NCI-H1694 (cell line): Measurements from ENCODE around the gene TMEM203.

ENCODE experiments used
- DNase-seq: peaks from one replicate; lab custom pipeline; 2025; lab: John Stamatoyannopoulos, UW

The TMEM203 gene

DNA sequence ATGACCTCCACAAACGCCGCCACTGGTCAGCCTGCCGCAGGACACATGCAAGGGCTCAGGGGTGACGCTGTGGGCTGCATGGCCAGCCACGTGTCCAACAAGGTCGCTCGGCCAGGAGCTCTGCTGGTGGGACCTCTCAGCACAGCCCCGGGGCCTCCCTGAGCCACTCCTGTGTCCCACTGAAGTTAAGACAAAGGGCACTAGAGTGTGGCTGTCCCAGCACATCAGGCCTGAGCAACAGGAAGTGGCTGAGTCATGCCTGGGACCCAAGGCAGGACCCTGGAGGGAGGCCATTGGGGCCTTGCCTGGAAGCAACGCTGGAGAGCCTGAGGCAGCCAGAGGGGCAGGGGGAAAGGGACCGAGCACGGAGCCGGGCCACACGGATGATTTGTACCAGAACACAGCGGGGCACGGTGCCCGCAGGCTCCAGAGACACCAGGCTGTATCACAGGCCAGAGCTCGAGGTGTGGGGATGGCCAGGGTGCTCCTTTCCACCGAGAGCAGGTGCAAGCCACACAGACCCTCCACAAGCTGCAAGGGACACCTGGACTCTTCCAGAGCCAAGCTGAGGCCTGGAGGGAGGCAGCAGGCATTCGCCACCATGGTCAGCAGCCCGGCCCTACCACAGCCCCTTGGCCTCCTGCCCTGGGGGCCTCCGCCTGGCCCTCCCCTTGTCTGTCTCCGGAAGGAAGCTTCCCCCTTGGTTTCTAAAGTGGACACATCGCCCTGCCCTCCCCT lies 27.1 kb downstream of the TMEM203 start:
- no peak for DNase-seq

DNA sequence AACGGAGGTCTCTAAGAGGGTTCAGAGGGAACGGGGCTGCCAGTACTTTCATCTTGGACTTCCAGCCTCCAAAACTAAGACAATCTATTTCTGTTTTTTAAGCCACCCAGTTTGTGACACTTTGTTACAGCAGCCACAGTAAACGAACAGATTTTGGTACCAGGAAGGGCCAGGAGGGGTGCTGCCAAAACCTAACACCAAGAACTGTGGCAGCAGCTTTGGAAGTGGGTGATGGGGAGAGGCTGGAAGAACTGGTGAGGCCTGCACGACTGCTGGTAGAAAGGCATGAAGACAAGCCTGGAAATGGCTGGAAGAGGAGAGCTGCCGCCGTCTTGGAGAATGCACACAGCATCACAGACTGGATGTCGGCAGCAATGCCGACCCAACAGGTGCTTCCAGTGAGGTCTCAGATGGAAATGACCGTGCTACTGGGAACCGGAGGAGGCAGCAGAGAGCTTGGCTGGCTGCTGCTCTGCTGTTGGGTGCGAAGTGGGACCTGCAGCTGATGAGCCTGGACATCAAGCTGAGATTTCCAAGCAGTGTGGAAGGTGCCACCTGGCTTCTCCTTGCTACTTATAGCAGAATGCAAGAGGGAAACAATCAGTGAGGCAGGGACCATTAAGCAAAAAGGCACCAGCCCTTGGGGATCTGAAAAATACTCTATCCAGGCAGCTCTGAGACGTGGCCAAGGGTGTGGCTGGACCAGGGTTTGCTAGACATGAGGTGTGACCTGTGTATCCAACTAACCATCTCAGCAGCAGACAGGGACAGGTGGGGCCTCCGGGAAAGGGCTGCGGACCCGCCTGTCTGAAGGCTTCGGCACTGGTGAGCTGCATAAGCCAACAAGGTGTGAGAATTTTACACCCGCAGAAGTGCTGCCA lies 28.9 kb downstream of the TMEM203 start:
- no peak for DNase-seq

DNA sequence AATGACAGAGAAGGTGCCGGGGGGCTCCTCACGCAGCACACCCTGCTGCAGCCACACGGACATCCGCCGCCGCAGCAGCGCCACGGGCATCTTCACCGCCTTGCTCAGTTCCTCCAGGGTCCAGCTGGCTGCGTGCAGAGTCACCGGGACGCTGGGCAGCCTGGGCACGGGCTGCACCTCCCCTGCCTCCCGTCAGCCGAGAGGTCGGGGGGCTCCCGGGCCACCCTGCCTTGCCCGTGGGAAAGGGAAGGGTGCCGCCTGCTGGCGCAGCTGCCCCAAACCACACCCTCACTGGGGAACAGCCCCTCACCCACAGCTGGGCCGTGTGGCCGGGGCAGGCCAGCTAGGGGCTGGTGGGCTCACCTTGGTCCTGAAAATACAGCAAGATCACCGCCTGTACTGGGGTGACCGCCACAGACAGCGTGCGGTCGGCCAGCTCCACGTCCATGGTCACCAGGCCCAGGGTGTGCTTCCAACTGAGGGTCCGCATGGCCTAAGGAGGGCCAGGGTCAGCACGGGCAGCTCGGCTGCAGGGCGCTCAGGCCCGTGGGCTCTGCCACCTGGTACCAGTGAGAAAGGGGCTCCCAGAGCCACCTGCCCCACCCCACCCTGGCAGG lies 30.0 kb downstream of the TMEM203 start:
- no peak for DNase-seq

DNA sequence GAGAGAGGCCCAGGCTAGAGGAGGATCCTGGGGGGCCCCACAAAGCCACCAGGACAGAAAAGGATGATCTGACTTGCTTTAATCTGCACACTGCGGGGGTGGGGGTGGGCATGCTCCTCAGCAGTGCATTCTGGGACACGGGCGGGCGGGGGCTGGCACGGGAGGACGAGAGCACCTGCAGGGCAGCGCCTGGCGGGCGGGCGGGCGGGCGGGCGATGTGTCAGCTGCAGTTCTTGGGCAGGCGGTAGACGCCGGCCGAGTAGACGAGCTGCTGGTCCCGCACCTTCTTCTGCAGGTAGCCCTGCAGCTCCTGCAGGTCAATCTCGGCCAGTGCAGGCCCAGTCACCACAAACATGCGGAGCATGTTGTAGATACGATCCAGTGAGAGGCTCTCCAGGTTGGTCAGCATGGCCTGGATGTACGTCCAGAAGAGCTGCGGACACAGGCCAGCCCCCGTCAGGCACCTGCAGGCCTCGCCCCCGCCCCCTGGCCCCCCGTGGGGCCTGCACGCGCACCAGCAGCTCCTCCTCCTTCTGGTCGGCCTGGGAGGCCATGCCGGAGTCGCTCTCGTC lies 30.6 kb downstream of the TMEM203 start:
- no peak for DNase-seq

DNA sequence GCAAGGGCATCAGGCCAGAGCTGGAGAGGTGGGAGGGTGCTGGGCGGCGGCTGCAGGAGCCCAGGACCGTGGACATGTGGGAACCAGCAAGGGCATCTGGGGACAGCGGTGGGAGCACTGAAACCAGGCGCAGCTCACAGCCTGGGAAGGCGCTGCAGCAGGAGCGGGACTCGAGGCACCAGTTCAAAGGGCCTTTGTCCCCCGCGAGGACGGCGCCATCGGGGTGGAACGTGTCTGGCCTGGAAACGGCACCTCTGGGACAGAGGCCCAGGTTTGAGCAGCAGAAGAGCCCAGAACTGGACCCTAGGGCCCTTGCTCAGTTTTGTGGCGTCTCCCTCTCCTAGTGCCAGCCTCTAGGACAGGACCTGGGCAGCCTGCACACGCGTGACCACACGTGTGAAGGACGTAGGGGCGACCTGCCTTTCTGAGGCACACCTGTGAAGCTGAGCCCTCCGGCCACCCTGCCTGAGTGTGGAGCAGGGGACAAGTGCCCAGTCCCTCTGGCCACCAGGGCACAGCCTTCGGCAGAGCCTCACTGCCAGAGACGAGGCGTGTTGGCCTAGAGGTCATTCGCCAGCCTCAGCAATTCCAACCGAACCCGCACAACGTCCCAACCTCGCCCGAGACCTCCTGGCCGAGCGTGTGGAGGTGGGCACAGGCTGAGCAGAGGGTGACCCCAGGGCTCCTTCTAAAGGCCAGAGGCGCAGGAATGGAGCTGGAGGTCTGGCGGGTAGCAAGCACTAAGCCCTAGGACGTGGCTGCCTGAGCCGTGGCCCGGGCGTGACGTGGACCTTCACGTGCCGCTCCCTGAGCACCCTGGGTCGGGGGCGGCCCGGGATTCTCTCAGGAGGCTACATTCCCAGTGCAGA lies 31.4 kb downstream of the TMEM203 start:
- DNase-seq: no peak

DNA sequence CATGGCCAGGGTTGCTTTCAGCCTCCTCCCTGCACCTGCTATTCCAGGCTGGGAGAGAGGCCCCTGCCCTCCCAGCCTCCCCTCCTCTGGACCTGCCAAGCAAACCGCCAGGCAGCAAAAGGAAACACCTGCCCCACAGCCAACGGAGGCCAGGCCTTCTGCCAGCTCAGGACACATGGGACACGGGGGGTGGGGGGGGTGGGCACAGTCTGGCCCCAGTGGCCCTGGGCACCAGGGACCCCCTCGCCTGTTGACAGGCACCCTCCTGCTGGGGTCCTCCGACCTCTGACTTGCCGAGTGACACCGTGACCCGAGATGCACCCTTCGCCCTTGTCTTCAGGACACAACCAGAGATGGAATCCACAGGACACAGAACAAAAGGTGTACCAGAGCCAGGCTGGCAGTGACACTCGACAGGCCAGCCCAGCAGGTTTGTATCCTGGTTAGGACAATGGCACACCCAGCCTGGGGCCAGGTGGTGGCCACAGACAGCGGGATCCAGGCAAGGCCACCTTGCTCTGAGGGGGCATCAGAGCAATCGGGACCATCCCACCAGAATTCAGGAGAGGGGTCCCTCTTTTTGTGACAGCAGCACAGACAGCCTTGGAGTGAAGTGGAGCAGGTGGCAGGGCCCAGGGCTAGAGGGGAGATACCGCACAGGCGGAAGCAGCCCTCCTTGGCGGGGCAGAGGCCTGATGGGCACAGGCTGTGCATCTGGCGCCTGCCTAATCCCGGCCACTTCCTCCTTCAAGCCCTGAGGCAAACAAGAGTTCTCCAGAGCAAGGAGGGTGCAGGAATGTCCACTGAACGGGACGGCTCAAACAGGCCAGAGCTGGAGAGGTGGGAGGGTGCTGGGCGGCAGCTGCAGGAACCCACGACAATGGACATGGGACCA lies 32.3 kb downstream of the TMEM203 start:
- DNase-seq: no peak

DNA sequence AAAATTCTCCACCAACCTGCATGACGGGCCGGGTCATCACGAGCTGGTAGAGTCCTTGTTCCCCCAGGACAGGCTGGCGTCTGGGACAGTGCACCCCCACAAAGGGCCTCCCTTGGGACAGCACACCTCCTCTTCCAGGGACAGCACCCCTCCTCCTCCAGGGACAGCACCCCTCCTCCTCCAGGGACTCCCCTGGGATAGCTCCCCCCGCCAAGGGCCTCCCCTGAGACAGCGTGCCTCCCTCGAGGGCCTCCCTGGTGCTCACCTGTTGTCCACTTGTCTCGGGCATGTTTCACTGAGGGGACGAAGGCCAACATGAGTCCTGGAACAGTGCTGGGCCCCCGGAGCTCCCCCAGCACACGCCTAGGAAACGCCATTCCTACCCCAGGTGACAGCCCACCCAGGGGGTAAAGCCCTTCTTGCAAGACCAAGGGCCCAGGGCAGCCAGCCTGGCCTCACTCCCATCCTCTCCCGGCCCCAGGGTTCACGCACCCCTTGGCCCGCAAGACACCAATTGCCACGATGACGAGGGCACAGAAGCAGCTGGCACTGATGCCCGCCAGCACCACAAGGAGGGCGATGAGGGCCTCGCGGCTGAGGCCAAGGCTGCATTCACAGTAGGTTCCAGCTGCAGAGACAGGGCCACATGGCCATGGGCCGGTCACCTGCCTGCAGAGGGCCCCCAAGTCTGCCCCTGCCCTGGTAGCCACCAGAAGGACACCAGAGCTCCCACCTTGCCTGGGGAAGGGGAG lies 34.1 kb downstream of the TMEM203 start:
- DNase-seq: no peak

DNA sequence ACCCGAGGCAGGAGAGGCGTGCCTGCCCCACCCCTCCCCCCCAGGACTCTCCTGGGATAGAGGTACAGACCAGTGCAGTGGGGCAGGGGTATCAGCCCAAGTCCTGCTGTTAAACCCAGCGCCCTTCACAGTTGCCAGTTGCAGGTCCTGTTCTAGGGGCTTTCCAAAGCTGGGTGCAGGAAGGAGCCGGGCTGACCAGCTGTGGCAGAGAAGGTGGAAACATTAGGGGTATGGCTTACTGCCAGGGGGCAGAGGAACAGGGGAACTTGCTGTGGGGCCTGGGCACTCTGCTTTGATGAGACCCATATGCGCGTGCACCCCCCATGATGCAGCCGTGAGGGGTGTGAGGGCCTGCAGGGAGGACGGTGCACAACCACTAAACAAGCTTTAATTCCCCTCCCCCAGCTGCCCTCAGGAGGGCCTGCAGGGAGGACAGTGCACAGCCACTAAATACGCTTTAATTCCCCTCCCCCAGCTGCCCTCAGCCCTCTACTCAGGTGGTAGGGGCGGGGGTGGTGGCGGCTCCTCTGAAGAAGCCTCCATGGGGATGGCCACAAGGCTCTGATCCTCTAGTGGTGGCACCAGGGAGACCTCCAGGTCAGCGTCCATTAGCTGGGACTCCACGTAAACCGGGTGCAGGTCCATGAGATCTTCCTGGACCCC lies 34.8 kb downstream of the TMEM203 start:
- no peak for DNase-seq

DNA sequence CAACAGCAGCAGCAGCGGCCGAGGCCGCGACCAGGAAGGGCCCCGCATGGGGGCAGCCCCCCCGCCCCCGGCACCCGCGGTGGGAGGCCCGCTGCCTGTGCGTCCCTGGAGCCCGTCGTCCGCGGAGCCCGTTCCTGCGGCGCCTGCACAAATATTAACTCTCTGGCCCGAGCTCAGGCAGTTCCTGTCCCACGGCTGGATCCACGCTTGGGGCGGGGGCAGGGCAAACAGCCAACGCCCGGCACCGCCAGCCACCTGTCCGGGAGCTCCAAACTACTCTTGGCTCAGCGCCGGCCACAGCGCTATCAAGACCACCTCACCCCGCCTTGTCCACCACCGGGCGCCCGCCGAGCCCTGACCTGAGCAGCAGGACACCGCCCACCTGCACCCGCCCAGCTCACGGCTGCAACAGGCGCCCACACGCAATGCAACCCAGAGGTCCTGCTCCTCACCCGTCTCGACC lies 35.5 kb downstream of the TMEM203 start, which contains the start of gene LRRC26:
Gene LRRC26 (minus strand): TSS at position 156 of the 463 bp plus-strand sequence. CDS start 108 bp downstream, at position 48.
- DNase-seq: no peak

DNA sequence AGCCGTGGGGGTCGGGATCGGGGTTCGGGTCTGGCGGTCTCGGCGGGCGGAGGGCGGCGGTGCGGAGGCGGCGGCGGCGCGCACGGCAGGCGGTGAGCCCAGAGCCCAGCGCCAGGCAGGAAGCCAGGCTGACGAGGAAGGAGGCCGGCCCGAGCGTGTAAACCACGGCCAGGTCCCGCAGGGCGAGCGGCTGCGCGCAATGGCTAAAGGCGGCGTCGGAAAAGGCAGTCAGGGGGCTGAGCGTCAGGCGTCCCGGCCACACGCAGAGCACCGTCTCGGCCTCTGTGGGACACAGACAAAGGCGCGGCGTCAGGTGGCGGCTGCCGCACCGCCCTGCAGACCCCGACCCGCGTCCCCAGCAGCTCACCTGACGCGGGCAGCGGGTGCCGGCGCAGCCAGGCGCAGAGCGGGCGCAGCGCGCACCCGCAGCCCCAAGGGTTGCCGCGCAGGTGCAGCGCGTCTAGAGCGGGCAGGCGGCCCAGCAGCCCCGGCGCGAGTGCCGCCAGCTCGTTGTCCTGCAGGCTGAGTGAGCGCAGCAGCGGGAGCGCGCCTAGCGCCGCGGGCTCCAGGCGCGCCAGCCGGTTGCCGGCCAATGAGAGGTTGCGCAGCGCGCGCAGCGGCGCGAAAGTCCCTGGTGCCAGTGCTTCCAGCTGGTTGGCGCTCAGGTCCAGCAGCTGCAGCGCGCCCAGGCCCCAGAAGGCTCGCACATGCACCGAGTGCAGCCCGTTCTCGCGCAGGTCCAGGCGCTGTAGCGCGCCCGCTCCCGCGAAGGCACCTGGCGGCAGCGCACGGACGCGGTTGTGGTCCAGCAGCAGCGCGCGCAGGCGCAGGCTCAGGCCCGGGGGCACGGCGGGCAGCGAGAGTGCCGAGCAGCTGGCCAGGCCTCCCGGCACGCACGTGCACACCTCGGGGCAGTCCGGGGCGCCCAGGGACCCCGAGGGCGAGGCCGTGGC lies 36.3 kb downstream of the TMEM203 start:
- DNase-seq: no peak

DNA sequence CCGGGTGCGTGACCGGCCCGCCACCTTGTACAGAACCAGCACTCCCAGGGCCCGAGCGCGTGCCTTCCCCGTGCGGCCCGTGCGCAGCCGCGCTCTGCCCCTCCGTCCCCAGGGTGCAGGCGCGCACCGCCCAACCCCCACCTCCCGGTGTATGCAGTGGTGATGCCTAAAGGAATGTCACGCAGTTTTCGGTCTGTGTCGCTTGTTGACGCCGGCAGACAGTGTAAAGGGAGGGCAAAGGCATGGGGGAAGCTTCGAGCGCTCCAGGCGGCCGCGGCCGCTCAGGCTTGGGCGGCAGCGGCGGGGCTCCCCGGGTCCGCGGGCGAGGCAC lies 36.9 kb downstream of the TMEM203 start:
- DNase-seq: no peak

DNA sequence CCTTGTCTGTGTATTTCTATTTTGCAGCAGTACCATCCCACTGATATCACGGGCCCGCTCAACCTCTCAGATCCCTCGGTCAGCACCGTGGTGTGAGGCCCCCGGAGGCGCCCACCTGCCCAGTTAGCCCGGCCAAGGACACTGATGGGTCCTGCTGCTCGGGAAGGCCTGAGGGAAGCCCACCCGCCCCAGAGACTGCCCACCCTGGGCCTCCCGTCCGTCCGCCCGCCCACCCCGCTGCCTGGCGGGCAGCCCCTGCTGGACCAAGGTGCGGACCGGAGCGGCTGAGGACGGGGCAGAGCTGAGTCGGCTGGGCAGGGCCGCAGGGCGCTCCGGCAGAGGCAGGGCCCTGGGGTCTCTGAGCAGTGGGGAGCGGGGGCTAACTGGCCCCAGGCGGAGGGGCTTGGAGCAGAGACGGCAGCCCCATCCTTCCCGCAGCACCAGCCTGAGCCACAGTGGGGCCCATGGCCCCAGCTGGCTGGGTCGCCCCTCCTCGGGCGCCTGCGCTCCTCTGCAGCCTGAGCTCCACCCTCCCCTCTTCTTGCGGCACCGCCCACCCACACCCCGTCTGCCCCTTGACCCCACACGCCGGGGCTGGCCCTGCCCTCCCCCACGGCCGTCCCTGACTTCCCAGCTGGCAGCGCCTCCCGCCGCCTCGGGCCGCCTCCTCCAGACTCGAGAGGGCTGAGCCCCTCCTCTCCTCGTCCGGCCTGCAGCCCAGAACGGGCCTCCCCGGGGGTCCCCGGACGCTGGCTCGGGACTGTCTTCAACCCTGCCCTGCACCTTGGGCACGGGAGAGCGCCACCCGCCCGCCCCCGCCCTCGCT lies 37.5 kb downstream of the TMEM203 start:
- no peak for DNase-seq

DNA sequence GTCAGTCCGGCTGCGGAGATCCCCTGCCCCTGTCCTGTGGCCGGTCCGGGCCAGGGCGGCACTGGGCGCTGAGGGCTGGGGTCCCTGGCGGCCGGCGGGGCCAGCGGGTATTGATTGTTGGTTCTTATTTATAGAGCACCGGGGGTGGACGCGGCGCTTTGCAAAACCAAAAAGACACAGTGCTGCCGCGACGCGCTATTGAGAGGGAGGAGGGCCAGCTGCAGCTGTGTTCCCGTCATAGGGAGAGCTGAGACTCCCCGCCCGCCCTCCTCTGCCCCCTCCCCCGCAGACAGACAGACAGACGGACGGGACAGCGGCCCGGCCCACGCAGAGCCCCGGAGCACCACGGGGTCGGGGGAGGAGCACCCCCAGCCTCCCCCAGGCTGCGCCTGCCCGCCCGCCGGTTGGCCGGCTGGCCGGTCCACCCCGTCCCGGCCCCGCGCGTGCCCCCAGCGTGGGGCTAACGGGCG lies 38.1 kb downstream of the TMEM203 start:
- DNase-seq: no peak

DNA sequence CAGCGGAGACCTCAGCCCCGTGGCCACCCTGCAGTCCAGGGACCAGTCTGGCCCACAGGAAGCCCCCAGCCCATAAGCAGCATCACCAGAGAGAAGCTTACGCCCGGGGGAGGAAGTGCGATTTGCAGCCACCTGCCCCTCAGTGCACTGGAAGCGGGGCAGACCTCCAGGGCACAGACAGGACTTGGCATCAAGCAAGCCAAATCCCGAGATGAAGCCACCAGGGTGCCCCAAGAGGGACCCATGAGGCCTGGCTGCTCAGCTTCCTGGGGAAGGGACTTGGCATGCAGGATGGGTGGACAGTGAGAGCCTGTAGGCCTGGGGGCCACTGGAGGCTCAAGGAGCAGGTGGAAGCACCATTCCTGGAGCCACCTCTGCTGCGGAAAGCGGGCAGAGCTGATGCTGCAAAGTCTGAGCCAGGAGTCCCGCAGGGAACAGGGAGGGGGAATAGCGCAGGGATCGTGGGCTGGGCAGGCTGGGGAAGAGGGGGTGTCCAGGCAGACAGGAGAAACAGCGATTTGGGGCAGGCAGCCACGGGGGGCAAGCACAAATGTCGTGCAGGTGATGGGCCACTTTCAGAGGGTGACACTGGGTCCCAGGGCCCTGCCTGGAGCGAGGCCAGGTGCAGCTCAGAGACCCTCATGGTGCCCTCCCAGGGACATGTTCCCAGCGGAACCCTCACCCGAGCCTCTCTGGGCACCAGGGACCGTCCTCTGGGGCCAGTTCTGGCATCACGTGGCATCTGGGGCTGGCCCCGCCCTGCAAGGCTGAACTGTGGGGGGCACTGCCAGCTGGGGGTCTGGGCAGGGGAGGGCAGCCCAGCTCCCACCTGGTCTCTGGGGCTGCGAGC lies 38.8 kb downstream of the TMEM203 start:
- no peak for DNase-seq

DNA sequence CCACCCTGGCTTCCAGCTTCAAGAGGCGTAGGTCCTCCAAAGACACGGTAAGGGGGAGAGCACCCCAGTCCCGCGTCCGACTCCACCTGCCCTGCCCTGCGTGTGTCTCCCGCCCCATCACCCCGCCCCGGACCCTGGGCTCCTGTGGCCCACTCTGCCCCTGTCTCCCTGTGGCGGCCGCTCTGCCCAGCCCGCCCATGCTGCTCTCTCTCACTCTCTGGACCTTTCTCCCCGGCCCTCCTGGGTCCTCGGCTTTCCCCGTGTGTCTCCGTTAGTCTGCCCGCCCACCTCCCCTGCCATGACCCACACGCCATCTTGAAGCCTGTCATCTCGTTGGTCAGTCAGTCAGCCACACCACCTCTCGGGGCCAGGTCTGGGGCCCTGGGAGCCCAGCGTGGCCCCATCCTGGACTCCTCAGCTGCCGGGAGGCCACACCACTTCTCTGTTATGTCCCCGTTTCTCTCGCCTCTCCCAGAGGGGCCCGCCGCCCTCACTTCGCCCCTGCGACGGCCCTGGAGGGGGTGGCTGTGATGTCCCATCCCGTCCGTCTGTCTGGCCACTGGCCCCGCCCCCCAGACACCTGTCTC lies 40.1 kb downstream of the TMEM203 start:
- no peak for DNase-seq
